H1 (cell line): ENCODE results near the gene KAT8. TPM values are rescaled to one million over a fixed set of nuclear protein-coding genes. Genes with fewer than 3 reads are reported as not detected.

Experiments
- BACH1 ChIP-seq: IDR thresholded peaks from 2 replicates; pipeline ENCODE4 v1.6.1; 2012; ENCODE audit warnings: low read length, improper control_type of control experiment
- CREB1 ChIP-seq: IDR thresholded peaks from 2 replicates; pipeline ENCODE4 v1.6.1; 2012; ENCODE audit warnings: inconsistent platforms
- EGR1 ChIP-seq: IDR thresholded peaks from 2 replicates; pipeline ENCODE4 v1.6.1; 2011; ENCODE audit warnings: low read depth, low read length, borderline replicate concordance
- GABPA ChIP-seq: IDR thresholded peaks from 2 replicates; pipeline ENCODE4 v1.6.1; 2011; ENCODE audit warnings: mild to moderate bottlenecking, low read length, moderate library complexity, borderline replicate concordance; ENCODE audit not compliant: insufficient read depth
- HDAC2 ChIP-seq, 2 experiments: fragments of 300-600 bp in 1 of 2; sonication (generic) in 1 of 2; IDR thresholded peaks; 2 replicates each; pipeline ENCODE4 v1.6.1; 2011 to 2012; ENCODE audit warnings: low read depth in 2 of 2, low read length in 2 of 2, mild to moderate bottlenecking in 2 of 2, moderate library complexity in 2 of 2, borderline replicate concordance in 1 of 2, inconsistent platforms in 1 of 2
- KDM4A ChIP-seq: IDR thresholded peaks from one replicate; pipeline ENCODE4 v1.7.1; 2012; ENCODE audit warnings: low read depth, mild to moderate bottlenecking, moderate library complexity, low read length, inconsistent platforms; ENCODE audit not compliant: severe bottlenecking
- MAFK ChIP-seq: IDR thresholded peaks from 2 replicates; pipeline ENCODE4 v1.6.1; 2012; ENCODE audit warnings: low read depth, mild to moderate bottlenecking, improper control_type of control experiment, low read length
- RFX5 ChIP-seq: IDR thresholded peaks from 2 replicates; pipeline ENCODE4 v1.6.1; 2011; ENCODE audit warnings: low read depth, low read length, improper control_type of control experiment, borderline replicate concordance
- SIX5 ChIP-seq: IDR thresholded peaks from 2 replicates; pipeline ENCODE4 v1.6.1; 2011; ENCODE audit warnings: mild to moderate bottlenecking, low read depth, low read length
- SP2 ChIP-seq: IDR thresholded peaks from 2 replicates; pipeline ENCODE4 v1.6.1; 2012; ENCODE audit warnings: mild to moderate bottlenecking, low read length, inconsistent platforms
- YY1 ChIP-seq: IDR thresholded peaks from 2 replicates; pipeline ENCODE4 v1.6.1; 2011; ENCODE audit warnings: low read depth, mild to moderate bottlenecking, low read length
- polyA plus RNA-seq, 7 experiments: library from polyadenylated mRNA; depleted of rRNA in 3 of 7; stranded (reverse) in 5 of 7; unstranded in 2 of 7; fragments of >200 nt in 5 of 7; fragments of 200-250 nt in 2 of 7; gene quantifications; 1 replicate in 5 of 7; 2 replicates in 1 of 7; 4 replicates in 1 of 7; pipeline versions ENCODE4 v1.2.1 to v1.2.3, GENCODE V29; 2011 to 2013; ENCODE audit warnings: missing spikeins in 2 of 7, mixed read lengths in 2 of 7
- total RNA-seq: library from RNA; stranded (reverse); fragmentation: NEBNext Ultra II Directional; extraction: Animal tissue kit (Norgen Biotek cat#: 25700); gene quantifications from 2 replicates; pipeline ENCODE4 v1.2.1, GENCODE V29; 2021
- TF ChIP-seq, protein P1 (sequence below): IDR thresholded peaks from 2 replicates; pipeline ENCODE4 v1.6.1; 2011; ENCODE audit warnings: low read length, improper control_type of control experiment

KAT8 gene
- total and polyA plus RNA-seq, 2 of the 8 experiments (the other 6 are each of a cell fraction or from before 2014, with no cell fraction given) = 52.6 to 61.6 TPM

DNA sequence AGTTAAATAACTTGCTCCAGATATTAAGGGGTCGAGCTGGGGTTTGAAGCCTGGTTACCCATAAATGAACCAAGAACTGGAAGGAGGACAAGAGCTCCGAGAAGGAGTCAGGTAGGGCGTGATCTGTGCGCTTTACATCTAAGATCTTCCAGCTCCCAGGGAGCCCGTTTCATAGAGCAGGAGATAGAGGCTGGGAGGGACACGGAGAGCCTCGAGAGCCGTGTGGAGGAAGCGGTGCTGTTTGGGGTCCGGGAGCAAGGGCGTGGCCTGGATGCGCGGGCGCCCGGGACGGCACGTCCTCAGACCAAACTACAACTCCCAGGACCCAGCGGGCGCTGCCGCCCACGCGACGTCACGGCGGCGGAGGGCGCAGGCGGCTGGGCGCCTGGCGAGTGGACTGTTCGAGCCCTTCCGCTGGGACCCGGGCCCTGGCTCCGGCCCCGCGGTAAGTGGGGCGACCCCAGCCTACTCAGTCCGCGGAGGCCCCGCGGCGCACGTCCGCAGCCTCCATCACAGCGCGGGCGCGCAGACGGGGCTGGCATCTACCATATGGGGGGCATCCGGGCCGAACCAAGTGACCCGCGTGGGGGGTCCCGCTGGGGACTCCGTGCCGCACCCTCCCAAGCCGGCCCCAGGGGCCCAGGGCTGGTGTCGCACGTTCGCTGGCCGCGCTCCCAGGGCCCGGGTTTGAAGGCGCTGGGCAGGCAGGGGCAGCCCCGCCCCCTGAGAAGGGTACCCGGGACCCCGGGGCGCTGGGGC lies 9.2 kb upstream of the KAT8 start, which contains the start of gene BCKDK (continued):
- TF ChIP-seq, protein P1, sequence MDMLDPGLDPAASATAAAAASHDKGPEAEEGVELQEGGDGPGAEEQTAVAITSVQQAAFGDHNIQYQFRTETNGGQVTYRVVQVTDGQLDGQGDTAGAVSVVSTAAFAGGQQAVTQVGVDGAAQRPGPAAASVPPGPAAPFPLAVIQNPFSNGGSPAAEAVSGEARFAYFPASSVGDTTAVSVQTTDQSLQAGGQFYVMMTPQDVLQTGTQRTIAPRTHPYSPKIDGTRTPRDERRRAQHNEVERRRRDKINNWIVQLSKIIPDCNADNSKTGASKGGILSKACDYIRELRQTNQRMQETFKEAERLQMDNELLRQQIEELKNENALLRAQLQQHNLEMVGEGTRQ = no peak
- TF ChIP-seq SIX5 (peak; percentile 59), RFX5 (no peak), MAFK (no peak), YY1 (peak; percentile 53; the same call in 1 of the 2 replicates), SP2 (no peak), GABPA (peak; percentile 52; the same call in 1 of the 2 replicates), EGR1 (peak; percentile 97), CREB1 (peak; percentile 88), KDM4A (peak; percentile 87), HDAC2 (IDR thresholded peaks at IDR 0.05; ENCODE audit: borderline replicate concordance in 1 of 2, low read depth in 2 of 2, low read length in 2 of 2) (peak in 1 of 2 experiments; percentile 93; a peak in 2 of 4 replicates), BACH1 (peak; percentile 74; the same call in 1 of the 2 replicates)
